ENCODE data around the gene FANK1.
"Not testable (repeated sequence)": the region's sequence is repeated elsewhere in the genome, so short reads cannot be mapped to it uniquely, and the experiment has no call there.

The FANK1 gene

DNA sequence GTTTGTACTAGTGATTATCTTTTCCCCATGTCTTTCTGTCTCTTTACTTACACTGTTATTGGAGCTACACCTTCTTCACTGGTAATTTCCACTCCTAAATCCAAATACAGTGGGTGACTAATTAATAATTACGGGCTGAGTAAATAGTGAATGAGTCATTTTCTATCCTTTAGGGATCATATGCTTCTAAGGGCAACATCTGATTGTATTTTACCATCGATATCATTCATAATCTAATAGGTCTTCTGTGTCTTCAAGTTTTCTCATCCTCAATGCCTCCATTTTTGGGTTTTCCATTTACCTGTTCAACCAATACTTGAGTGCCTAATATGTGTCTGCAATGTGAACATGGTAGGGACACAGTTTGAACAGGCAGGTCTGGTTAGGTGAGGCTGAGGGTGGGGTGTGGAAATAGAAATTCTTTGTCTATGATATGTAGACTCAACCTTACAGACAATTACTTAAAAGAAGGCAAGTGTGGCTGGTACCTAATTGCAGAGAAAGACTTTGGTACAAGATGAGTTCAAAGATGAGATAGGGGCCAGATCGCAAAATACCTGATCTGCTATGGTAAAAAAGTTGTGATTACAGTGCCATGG is 9.4 kb upstream of the FANK1 start:
- in situ Hi-C loops (cut with HindIII; ENCODE audit: low sequenced_read_pairs), result no loop called here

- in situ Hi-C loops (cut with HindIII; ENCODE audit: low sequenced_read_pairs), result not testable (repeated sequence)
Observed at GRCh38 chr10:125889441-125889840, 6.9 kb upstream of the FANK1 start.

DNA sequence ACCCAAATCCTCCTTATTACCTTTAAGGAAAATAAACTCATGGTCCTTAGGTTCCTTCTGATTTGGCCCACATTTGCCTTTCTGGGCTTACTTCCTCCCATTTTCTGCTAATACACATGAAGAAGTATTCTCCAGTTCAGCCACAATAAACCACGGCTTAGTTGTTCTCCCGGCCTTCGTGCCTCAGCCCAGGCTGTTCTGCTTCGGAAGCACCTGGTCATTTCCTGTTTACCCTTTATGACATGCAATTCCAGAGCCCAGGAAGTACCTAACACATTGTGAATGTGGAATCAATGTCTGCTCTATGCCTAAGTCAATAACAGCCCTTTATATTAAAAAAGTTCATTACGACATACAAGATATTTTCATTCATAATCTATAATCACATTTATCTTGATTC is 4.0 kb upstream of the FANK1 start:
- in situ Hi-C loops (cut with HindIII; ENCODE audit: low sequenced_read_pairs), result not testable (repeated sequence)

DNA sequence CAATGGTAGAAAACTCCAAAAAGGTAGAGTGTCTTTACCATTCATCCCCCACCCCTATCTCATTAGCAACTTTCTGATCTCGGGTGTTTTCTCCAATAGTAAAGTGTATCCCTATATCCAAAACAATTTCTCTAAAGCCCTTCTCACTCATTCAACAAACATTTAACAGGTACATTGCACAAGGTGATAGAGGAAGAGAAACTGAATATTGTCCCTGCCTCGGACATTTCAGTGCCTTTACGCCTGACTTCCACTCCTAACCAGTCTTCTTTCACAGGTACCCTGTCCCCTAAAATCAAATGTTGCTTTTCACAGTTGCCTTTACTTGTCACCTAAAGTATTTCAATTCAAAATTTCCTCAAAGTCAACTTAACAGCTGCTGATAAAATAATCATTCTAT is 2.2 kb upstream of the FANK1 start:
- in situ Hi-C loops (cut with HindIII; ENCODE audit: low sequenced_read_pairs), result not testable (repeated sequence)

GRCh38 chr10:125895130-125896087 is 955 bp upstream of the FANK1 start:
- in situ Hi-C loops (cut with HindIII; ENCODE audit: low sequenced_read_pairs), result not testable (repeated sequence)

DNA sequence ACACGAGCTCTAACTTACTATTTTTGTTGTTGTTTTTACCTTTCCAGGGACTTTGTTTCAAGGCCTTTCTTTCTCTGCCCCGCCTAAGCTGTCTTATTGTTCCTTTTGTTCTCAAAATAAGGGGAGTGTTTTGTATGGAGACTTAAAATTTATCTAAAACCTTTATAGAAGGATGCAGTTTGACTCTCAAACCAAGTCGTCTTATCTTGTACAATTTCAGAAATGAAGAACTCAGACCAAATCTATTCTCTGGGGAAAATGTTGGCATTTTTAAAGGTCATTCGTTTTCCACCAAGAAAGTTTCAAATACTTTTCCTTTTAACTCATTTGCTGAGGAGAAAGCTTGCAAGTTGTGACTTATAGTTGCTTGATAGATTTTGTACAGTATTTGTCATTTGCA is 953 bp downstream of the FANK1 start:
- in situ Hi-C loops (cut with HindIII; ENCODE audit: low sequenced_read_pairs), result not testable (repeated sequence)

- in situ Hi-C loops (cut with HindIII; ENCODE audit: low sequenced_read_pairs), result not testable (repeated sequence)
Observed at GRCh38 chr10:125900963-125901362, 4.6 kb downstream of the FANK1 start.

DNA sequence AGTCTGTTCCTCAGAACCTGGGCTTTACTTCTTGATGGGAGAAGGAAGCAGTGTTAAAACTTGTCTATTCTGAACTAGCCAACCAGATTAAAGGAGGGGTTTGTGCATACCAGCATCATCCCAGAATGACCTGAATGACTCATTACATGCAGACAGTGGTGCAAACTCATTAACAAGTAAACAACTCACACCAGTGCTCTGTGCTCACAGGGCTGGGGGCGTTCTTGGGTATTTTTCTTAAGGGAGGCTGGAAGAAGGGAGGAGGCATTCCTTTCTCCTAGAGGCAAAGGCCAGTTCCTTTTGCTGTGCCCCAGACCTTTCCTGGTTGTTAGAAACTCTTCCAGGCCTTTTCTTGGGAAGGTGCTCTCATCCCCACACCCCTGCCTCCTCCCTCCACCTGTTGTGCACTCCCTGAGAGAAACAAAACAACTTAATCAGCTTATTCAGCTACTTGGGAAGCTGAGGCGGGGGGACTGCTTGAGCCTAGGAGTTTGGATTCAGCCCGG is 6.8 kb downstream of the FANK1 start:
- in situ Hi-C loops (cut with HindIII; ENCODE audit: low sequenced_read_pairs), result not testable (repeated sequence)

DNA sequence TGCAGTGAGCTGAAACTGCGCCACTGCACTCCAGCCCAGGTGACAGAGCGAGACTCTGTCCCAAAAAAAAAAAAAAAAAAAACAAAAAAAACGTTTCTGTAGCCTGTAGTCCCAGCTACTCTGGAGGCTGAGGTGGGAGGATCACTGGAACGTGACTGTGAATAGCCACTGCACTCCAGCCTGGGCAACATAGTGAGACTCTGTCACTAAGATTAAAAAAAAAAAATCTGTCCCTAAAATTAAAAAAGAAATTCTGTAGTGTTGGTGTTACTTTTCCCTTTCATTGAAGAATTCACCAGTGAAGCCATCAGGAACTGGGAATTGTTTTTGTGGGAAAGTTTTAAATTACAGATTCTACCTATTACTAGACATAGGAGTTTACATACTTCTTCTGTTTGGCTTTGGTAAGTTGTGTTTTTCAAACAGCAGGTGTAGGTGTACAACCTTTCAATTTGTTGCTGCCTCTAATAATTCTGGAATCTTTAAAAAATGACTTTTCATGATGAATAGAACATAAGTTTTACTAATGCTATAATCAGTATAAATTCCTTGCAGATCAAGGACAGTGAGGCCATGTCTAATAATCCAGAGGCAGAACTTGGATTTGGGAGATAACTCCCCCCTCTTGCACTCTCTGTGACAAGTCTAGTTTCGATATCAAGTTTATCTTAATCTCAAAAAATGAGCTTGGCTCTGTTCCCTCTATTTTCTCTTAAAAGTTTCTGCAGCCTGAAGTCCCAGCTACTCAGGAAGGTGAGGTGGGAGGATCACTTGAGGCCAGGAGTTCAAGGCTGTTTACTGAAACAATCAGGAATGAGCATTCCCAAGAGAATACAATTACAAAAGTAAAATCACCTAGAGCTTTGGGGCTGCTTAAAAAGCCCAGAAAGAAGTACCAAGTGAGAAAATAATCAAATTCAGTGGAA is 9.0 kb downstream of the FANK1 start:
- in situ Hi-C loops (cut with HindIII; ENCODE audit: low sequenced_read_pairs), result not testable (repeated sequence)

GRCh38 chr10:125907598-125907997 is 11.2 kb downstream of the FANK1 start:
- in situ Hi-C loops (cut with HindIII; ENCODE audit: low sequenced_read_pairs), result not testable (repeated sequence)

- in situ Hi-C loops (cut with HindIII; ENCODE audit: low sequenced_read_pairs), result not testable (repeated sequence)
Observed at GRCh38 chr10:125908813-125909212, 12.4 kb downstream of the FANK1 start.

GRCh38 chr10:125909491-125909890 is 13.1 kb downstream of the FANK1 start:
- in situ Hi-C loops (cut with HindIII; ENCODE audit: low sequenced_read_pairs), result not testable (repeated sequence)

GRCh38 chr10:125911145-125911544 is 14.8 kb downstream of the FANK1 start:
- in situ Hi-C loops (cut with HindIII; ENCODE audit: low sequenced_read_pairs), result no loop called here

DNA sequence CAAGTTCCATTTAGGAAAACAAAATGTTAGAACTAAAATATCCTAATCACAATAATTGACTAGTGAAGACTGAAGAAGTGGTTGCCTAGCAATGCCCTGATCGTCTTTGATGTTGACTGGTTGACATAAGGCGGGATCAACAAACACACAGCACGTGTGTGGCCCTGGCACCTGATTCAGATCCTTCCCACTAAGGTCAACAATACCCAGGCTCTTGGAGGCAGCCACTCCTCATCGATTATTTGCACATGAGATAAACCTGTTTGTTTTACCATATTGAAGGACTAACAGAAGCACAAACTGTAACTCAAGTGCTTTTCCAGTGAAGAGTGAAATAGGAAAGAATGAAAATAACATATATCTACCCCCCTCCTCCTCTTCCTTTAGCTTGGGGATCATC is 15.6 kb downstream of the FANK1 start:
- in situ Hi-C loops (cut with HindIII; ENCODE audit: low sequenced_read_pairs), result no loop called here

GRCh38 chr10:125913277-125913676 is 16.9 kb downstream of the FANK1 start:
- in situ Hi-C loops (cut with HindIII; ENCODE audit: low sequenced_read_pairs), result not testable (repeated sequence)

GRCh38 chr10:125916977-125917376 is 20.6 kb downstream of the FANK1 start:
- in situ Hi-C loops (cut with HindIII; ENCODE audit: low sequenced_read_pairs), result no loop called here

DNA sequence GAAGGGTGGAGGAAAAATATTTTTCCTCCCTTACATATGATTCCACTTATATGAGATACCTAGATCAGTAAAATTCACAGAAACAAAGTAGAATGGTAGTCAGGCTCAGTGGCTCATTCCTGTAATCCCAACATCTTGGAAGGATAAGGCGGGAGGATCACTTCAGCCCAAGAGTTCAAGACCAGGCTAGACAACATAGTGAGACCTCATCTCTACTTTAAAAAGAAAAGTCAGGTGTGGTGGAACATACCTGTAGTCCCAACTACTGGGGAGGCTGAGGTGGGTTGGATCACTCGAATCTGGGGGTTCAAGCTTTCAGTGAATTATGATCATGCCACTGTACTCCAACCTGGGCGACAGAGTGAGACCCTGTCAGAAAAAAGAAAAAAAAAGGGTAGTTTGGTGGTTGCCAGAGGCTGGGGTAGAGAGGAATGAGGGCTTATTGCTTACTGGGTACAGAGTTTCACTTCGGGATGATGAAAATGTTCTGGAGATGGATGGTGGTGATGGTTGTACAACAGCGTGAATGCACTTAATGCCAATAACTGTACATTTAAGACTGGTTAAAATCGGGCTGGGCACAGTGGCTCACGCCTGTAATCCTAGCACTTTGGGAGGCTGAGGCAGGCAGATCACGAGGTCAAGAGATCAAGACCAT is 21.5 kb downstream of the FANK1 start:
- in situ Hi-C loops (cut with HindIII; ENCODE audit: low sequenced_read_pairs), result not testable (repeated sequence)

DNA sequence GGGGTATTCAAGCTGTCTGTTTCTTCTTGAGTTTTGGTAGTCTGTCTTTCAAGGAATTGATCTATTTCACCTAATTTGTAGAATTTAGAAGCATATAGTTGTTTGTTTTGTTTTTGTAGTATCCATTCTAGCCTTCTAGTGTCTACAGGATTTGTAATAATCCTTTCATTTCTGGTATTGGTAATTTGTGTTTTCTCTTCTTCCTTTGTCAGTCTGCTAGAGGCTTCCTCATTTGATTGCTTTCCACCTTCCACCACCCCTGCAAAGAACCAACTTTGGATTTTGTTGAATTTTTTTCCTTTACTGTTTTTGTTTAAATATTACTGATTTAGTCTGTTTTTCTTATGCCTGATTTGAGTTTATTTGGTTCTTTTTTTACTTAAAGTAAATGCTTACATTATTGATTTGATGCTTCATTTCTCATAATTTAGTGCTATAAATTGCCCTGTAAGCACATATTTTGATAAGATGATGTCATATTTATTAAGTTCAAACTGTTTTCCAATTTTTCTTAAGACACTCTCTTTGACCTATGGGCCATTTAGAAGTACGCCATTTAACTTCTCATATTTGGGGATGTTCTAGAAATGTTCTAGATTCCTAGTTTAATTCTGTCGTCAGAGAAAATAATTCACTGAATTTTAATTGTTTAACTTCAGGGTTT is 25.4 kb downstream of the FANK1 start:
- in situ Hi-C loops (cut with HindIII; ENCODE audit: low sequenced_read_pairs), result not testable (repeated sequence)

DNA sequence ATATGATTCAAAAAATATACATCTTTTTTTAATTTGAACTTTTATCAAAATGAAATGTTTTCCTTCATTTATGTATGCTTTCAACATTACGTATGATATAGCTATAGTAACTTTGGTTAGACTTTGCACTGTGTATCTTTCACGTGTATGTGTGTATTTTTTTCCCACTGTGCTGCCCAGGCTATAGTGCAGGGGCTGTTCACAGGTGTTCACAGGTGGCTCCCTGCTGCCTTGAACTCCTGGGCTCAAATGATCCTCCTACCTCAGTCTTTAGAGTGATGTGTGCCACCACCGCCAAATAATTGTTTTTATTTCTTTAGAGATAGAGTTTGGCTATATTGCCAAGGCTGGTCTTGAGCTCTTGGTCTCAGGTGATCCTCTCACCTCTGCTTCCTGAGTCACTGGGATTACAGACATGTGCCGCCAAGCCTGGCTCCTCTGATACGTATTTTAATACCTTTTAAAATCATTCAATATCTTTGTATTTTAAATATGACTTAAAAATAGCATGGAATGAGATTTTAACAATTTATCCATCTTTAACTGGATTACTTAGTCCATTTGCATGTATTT is 29.0 kb downstream of the FANK1 start:
- in situ Hi-C loops (cut with HindIII; ENCODE audit: low sequenced_read_pairs), result no loop called here

GRCh38 chr10:125926247-125926646 is 29.9 kb downstream of the FANK1 start:
- in situ Hi-C loops (cut with HindIII; ENCODE audit: low sequenced_read_pairs), result no loop called here

All from DLD1 (cell line).